ENCODE results near the gene TIMM22. TPM values are rescaled to one million over a fixed set of nuclear protein-coding genes. Genes with fewer than 3 reads are reported as not detected.

TIMM22 gene
- total and polyA plus RNA-seq, 2 donors (not counting 3 experiments of a cell fraction or from before 2014, with no cell fraction given) = 19.0 to 19.6 TPM

DNA sequence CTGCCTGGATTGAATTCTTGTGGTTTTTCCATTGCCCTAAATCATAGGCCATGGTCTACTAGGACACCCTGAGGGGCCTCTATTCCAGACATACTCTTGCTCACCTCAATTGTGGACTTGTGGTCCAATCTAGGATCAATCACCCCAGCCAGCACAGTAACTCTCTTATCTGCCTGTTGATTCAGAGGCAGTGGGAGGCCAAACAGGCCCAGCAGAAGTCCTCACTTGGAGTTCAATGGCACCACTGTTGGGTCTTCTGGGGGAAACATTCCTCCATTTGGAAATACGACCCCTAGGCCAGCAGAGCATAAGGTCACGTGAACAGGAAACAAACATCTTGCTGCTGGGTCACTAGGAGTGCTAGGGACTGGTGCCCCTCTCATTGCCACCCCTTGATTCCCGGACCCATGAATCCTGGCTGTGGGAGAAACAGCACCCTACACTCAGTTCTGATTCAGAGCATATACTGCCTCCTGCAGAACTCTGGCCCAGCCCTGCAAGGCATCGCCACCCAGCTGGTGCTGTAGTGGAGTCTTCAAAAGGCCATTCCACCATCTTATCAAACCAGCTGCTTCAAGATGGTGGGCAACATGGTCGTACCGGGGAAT is 10.5 kb upstream of the TIMM22 start:
- dilution Hi-C loops (cut with MboI; ENCODE audit: extremely low pct_ligation_motif_present, low sequenced_read_pairs) = loop anchor here (25.0 kb wide), 1 partner anchor 199 kb away; the partner anchor contains the start of genes GLOD4 and MRM3
- Histone ChIP-seq H4K20me1 (replicated peaks; ENCODE audit: control insufficient read depth, extremely low read depth, insufficient read depth, low read length) (no peaks in the 10 kb centered on the region), H2AFZ (ENCODE audit: low read depth, low read length) (no peak overlapping the region), H3K4me2 (ENCODE audit: insufficient read depth, low read length) (no peak overlapping the region), H3K79me2 (ENCODE audit: control insufficient read depth, insufficient read depth, low read length) (no peaks in the 10 kb centered on the region), H3K9me3 (replicated peaks; ENCODE audit: control insufficient read depth, insufficient read depth, low read length) (no peaks in the 10 kb centered on the region), H3K9me1 (replicated peaks; ENCODE audit: control insufficient read depth, extremely low read depth, insufficient read depth, low read length) (no peaks in the 10 kb centered on the region), H3K4me1 (ENCODE audit: control insufficient read depth, extremely low read depth, insufficient read depth, low read length) (no peaks in the 10 kb centered on the region), H3K36me3 (ENCODE audit: control insufficient read depth in 2 of 2, extremely low read depth in 1 of 2, insufficient read depth in 2 of 2, low read length in 2 of 2) (no peaks in the 10 kb centered on the region), H3K27ac (ENCODE audit: insufficient read depth, low read depth, low read length) (no peak overlapping the region), H3K4me3 (replicated peaks in 1 of 3; ENCODE audit: insufficient read depth in 1 of 3, low read depth in 1 of 3, low read length in 3 of 3) (no peak overlapping the region), H3K27me3 (ENCODE audit: control insufficient read depth in 2 of 2, insufficient read depth in 2 of 2, low read length in 2 of 2) (no peaks in the 10 kb centered on the region), H3K9ac (replicated peaks; ENCODE audit: extremely low read depth, insufficient read depth, low read length) (no peak overlapping the region)
- ChIA-PET CTCF (interaction anchor here (1.4 kb wide), 1 partner anchor 70 kb away, joined by 6 read pairs; no protein-coding TSS in a partner anchor), POLR2A (no interaction called here)
- intact Hi-C loops (cut with micrococcal nuclease) = no loop called here
- FAIRE-seq (no peak), DNase-seq (ENCODE audit: low read depth, low spot score) (no peak)
- BruUV-seq (replicated peaks) = no TSS peak
- no peak for TF ChIP-seq FOS (IDR thresholded peaks at IDR 0.05; ENCODE audit: borderline replicate concordance, insufficient read depth, low read length)
- TF ChIP-seq POLR2A (IDR thresholded peaks at IDR 0.05; ENCODE audit: low read depth, low read length) = no peak
- TF ChIP-seq MAX (IDR thresholded peaks at IDR 0.05; ENCODE audit: insufficient read depth, insufficient read length) = no peak
- no peak for TF ChIP-seq GATA2 (IDR thresholded peaks at IDR 0.05; ENCODE audit: insufficient read depth, insufficient read length, low read depth, low read length)
- TF ChIP-seq MYC (IDR thresholded peaks at IDR 0.05; ENCODE audit: low read depth, low read length) = no peak
- no peak for TF ChIP-seq CTCF (IDR thresholded peaks at IDR 0.05; ENCODE audit: extremely low read depth in 1 of 2, insufficient read depth in 1 of 2, low read depth in 1 of 2, low read length in 2 of 2)
- no peak for TF ChIP-seq EZH2 (IDR thresholded peaks at IDR 0.05; ENCODE audit: borderline replicate concordance, low read depth, low read length, severe bottlenecking)
- no peak for TF ChIP-seq POLR2AphosphoS5 (IDR thresholded peaks at IDR 0.05; ENCODE audit: insufficient read depth, low read depth, low read length)
- no peak for TF ChIP-seq JUN (IDR thresholded peaks at IDR 0.05; ENCODE audit: borderline replicate concordance, insufficient read depth, insufficient read length, low read depth)
